Erythroblast (primary cell): Measurements from ENCODE around the gene NDST1.

Experiments used
- GATA1 ChIP-seq: IDR thresholded peaks from 2 replicates; pipeline ENCODE4 v1.6.1; 2011; ENCODE audit warnings: low read depth, mild to moderate bottlenecking, control low read depth, low read length, moderate library complexity
- POLR2A ChIP-seq: IDR thresholded peaks from 2 replicates; pipeline ENCODE4 v1.6.1; 2011; ENCODE audit warnings: mild to moderate bottlenecking, low read length

GRCh38 chr5:150605546-150605945, 97.6 kb downstream of the NDST1 start:
- TF ChIP-seq POLR2A = no peak
- no peak for TF ChIP-seq GATA1
